OCI-LY3 (cell line): ENCODE data around the gene NHEJ1.

Experiments used
- H2AFZ ChIP-seq: fragments of 200-600, 300-600 bp; shearing (Covaris generic); 2 replicates; pipeline ENCODE4 v1.6.0; 2014; ENCODE audit warnings: antibody characterized with exemption, low read depth, low read length
- H3K27ac ChIP-seq: fragments of 200-600, 300-600 bp; sonication (generic); 2 replicates; pipeline ENCODE4 v1.5.1; 2014; ENCODE audit warnings: mild to moderate bottlenecking, low read length, moderate library complexity, mixed read lengths
- H3K27me3 ChIP-seq: fragments of 200-600, 300-600 bp; sonication (generic); 2 replicates; pipeline ENCODE4 v1.6.1; 2014; ENCODE audit warnings: low read depth, low read length, mixed read lengths
- H3K36me3 ChIP-seq: fragments of 200-600, 300-600 bp; sonication (generic); replicated peaks from 2 replicates; pipeline ENCODE3; 2014; ENCODE audit warnings: low read depth, low read length, mixed read lengths
- H3K4me1 ChIP-seq: fragments of 300-600, 200-600 bp; sonication (generic); 2 replicates; pipeline ENCODE4 v1.6.1; 2014; ENCODE audit warnings: low read length, mixed read lengths
- H3K4me2 ChIP-seq: fragments of 200-600, 300-600 bp; sonication (generic); 2 replicates; pipeline ENCODE4 v1.6.1; 2014; ENCODE audit warnings: low read length, mixed read lengths
- H3K4me3 ChIP-seq: fragments of 300-600, 200-600 bp; sonication (generic); 2 replicates; pipeline ENCODE4 v1.5.1; 2014; ENCODE audit warnings: antibody characterized with exemption, mild to moderate bottlenecking, low read length, moderate library complexity
- H3K79me2 ChIP-seq: fragments of 300-600, 200-600 bp; shearing (Covaris generic); 2 replicates; pipeline ENCODE4 v1.6.1; 2014; ENCODE audit warnings: mild to moderate bottlenecking, low read length, mixed read lengths
- H3K9ac ChIP-seq: fragments of 300-600, 200-600 bp; shearing (Covaris generic); 2 replicates; pipeline ENCODE4 v1.6.0; 2014; ENCODE audit warnings: mild to moderate bottlenecking, low read length, moderate library complexity
- H3K9me3 ChIP-seq: fragments of 200-600, 300-600 bp; shearing (Covaris generic); 2 replicates; pipeline ENCODE4 v1.6.1; 2014; ENCODE audit warnings: low read length, mixed read lengths; ENCODE audit not compliant: insufficient read depth
- H4K20me1 ChIP-seq: fragments of 200-600, 300-600 bp; sonication (generic); 2 replicates; pipeline ENCODE4 v1.6.1; 2016; ENCODE audit warnings: low read length, mixed read lengths; ENCODE audit not compliant: insufficient read depth
- EZH2phosphoT487 ChIP-seq: fragments of 200-600 bp; shearing (Covaris generic); IDR thresholded peaks from 2 replicates; pipeline ENCODE4 v1.6.1; 2018; ENCODE audit warnings: antibody characterized with exemption, mixed run types, low read depth
- TF ChIP-seq, protein P1 (sequence below): fragments of 200-600, 300-600 bp; sonication (generic); IDR thresholded peaks from 2 replicates; pipeline ENCODE4 v1.5.1; 2014; ENCODE audit warnings: antibody characterized with exemption, low read length, low read depth

The NHEJ1 gene

DNA sequence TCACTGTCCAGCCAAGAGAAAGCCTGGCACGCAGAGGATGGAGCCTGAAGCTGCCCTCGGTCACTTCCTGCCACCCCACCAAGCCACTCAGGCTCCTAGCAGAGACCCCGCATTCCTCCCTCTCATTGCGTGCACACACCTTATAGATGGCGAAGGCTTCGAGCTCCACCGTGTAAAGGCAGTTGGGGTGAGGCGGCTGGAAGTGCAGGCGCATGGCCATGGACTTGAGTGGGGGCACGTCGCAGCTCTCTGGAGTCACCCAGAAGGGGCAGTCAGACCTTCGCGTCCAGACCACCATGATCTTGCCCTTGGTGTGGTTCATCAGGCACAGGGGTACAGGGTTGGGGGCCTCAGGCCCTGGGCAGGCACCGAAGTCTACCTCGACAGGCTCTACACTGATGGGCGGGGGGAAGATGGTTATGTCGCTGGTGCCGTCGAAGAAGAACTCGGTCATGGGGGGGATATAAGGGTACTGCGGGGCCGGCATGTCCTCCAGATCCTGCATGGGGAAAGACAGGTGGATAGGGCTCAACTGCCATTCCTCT lies 133.0 kb downstream of the NHEJ1 start:
- Histone ChIP-seq H3K79me2 (no peaks in the 10 kb centered on the region), H3K27ac (no peak overlapping the region), H3K9me3 (no peaks in the 10 kb centered on the region), H3K36me3 (no peaks in the 10 kb centered on the region), H4K20me1 (no peaks in the 10 kb centered on the region), H2AFZ (no peak overlapping the region), H3K4me3 (no peak overlapping the region), H3K4me2 (no peak overlapping the region), H3K4me1 (no peaks in the 10 kb centered on the region), H3K27me3 (no peaks in the 10 kb centered on the region), H3K9ac (no peak overlapping the region)
- TF ChIP-seq EZH2phosphoT487, result no peak
- TF ChIP-seq, protein P1, sequence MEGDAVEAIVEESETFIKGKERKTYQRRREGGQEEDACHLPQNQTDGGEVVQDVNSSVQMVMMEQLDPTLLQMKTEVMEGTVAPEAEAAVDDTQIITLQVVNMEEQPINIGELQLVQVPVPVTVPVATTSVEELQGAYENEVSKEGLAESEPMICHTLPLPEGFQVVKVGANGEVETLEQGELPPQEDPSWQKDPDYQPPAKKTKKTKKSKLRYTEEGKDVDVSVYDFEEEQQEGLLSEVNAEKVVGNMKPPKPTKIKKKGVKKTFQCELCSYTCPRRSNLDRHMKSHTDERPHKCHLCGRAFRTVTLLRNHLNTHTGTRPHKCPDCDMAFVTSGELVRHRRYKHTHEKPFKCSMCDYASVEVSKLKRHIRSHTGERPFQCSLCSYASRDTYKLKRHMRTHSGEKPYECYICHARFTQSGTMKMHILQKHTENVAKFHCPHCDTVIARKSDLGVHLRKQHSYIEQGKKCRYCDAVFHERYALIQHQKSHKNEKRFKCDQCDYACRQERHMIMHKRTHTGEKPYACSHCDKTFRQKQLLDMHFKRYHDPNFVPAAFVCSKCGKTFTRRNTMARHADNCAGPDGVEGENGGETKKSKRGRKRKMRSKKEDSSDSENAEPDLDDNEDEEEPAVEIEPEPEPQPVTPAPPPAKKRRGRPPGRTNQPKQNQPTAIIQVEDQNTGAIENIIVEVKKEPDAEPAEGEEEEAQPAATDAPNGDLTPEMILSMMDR, result no peak

DNA sequence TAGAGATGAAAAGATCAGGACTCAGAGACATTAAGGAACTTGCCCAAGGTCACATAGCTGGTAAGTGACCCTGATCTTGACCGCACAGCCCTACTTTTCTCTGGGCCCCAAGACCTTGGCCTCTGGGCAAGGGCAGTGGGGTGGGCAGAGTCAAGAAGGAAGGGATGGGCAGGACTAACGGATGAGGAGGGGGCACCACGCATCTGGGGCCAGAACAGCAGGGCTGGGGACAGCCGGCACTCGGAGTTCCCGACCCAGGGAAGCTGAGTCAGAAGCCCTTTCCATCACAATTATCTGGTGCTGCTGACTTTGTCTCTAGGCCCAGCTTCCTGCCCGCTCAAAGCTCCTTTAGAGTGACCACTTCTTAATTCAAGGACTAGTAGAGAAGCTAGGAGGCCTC lies 133.7 kb downstream of the NHEJ1 start:
- Histone ChIP-seq H3K27me3 (no peaks in the 10 kb centered on the region), H3K36me3 (no peaks in the 10 kb centered on the region), H3K9me3 (no peaks in the 10 kb centered on the region), H4K20me1 (no peaks in the 10 kb centered on the region), H3K4me3 (no peak overlapping the region), H3K27ac (no peak overlapping the region), H3K79me2 (no peaks in the 10 kb centered on the region), H3K4me2 (no peak overlapping the region), H3K4me1 (no peaks in the 10 kb centered on the region), H2AFZ (no peak overlapping the region), H3K9ac (no peak overlapping the region)
- TF ChIP-seq EZH2phosphoT487, result no peak
- TF ChIP-seq, protein P1, result no peak

DNA sequence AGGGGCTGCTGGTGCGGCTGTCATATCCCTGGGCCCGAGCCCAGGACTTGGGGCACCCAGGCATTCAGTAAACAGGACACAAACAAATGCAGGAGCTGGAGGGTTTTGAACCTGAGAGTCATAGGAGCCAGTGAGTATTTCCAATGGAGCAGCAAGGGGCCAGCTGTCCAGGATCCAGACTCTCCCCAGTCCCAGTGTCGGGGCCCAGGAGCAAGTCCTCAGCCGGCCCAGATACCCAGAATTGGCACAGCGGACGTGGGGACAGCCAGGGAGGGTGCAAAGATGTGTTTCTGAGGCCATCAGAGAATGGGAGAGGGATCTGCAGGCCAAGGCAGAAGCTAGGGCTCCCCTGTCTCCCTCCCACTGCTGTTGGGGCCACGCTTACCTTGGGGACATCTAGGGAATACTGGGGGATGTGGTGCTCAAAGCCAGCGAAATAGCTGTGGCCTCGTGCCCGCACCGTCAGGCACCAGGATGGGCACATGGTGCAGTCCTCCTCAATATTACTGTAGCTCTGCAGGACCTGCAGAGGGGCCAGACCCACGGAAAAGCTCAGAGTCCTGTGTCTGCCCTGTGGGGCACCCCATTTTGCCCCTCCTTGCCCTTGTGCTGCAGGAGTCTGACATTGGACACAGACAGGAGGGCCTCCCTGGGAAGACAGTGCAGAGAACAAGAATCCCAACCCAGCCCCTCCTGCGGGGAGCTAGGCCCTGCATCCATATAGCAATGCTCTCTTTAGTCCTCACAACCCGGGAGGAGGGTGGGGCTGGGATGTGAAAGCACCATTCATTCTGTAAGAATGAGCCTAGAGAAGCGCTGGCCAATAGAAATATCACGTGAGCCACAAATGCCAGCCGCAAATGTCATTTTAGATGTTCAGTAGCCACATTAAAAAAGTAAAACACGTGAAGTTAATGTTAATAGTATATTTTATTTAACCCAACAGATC lies 134.7 kb downstream of the NHEJ1 start:
- no peaks in the 10 kb centered on the region for H4K20me1 ChIP-seq
- H3K9me3 ChIP-seq, result no peaks in the 10 kb centered on the region
- H3K9ac ChIP-seq, result no peak overlapping the region
- H3K4me1 ChIP-seq, result no peaks in the 10 kb centered on the region
- no peak overlapping the region for H3K27ac ChIP-seq
- H3K4me2 ChIP-seq, result no peak overlapping the region
- H3K27me3 ChIP-seq, result no peaks in the 10 kb centered on the region
- H3K4me3 ChIP-seq, result no peak overlapping the region
- H3K79me2 ChIP-seq, result no peaks in the 10 kb centered on the region
- no peak overlapping the region for H2AFZ ChIP-seq
- TF ChIP-seq, protein P1, result no peak
- TF ChIP-seq EZH2phosphoT487, result no peak
- no peaks in the 10 kb centered on the region for H3K36me3 ChIP-seq
